Measurements from ENCODE around the gene SMIM24.
A peak's percentile ranks its signal among the peaks of the same experiment; 100 is the strongest.
"Not testable (repeated sequence)": the region's sequence is repeated elsewhere in the genome, so short reads cannot be mapped to it uniquely, and the experiment has no call there.

SMIM24 gene

DNA sequence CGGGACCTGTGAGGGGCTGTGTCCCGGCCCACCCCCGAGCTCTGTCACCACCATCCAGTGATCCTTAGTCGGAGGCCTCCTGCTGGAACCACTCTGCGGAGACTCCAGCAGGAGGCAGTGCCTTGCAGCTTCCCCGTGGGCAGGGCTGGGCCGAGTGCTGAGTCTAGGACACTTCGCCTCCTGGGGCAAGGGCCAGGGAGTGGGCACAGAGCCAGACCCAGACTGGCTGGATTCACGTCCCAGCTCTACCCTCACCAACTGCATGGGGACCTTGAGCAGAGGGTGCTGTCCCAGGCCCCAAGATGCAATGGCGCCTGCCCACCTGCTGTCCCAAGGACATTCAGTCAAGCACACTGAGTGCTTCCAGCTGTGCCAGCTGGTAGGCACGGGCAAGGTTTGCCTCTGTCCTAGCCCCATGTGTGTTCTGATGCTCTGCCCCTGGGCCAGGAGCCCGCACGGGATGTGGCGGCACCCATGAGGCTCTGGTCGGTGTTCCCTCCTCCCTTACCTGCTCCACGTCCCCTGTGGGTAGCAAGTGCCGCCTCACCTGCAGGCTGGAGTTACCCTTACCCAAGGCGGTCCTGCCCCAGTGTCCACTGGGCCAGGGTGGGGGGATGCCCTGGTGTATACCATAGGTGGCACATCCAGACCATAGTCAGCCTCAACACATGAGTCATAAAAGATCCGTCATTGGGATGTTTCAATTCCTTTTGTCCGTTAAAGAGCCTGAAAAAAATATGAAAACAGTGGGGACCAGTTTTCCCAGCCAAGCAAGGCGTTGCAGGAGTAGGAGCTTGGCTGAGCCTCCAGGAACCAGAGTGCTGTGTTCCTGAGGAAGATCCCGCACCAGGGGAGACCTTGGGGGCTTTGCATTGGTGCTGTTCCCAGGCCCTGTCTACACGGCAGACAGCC is 33.2 kb upstream of the SMIM24 start:
- H3K9me3 ChIP-seq (ENCODE audit: insufficient read depth, low read depth, low read length) = no peaks in the 10 kb centered on the region
- H3K27me3 ChIP-seq (ENCODE audit: insufficient read depth, low read length) = no peaks in the 10 kb centered on the region
- H3K4me1 ChIP-seq (ENCODE audit: insufficient read depth, low read length) = peaks cover 6% of the 10 kb centered on the region
- no peak overlapping the region for H3K27ac ChIP-seq (ENCODE audit: low read length)
- H3K9ac ChIP-seq (ENCODE audit: low read depth, low read length) = no peak overlapping the region; the same call in 1 of the 2 replicates
- no peak overlapping the region for H3K4me3 ChIP-seq (ENCODE audit: low read length)
- peaks cover 18% of the 10 kb centered on the region for H3K36me3 ChIP-seq (ENCODE audit: insufficient read depth, low read depth, low read length)

DNA sequence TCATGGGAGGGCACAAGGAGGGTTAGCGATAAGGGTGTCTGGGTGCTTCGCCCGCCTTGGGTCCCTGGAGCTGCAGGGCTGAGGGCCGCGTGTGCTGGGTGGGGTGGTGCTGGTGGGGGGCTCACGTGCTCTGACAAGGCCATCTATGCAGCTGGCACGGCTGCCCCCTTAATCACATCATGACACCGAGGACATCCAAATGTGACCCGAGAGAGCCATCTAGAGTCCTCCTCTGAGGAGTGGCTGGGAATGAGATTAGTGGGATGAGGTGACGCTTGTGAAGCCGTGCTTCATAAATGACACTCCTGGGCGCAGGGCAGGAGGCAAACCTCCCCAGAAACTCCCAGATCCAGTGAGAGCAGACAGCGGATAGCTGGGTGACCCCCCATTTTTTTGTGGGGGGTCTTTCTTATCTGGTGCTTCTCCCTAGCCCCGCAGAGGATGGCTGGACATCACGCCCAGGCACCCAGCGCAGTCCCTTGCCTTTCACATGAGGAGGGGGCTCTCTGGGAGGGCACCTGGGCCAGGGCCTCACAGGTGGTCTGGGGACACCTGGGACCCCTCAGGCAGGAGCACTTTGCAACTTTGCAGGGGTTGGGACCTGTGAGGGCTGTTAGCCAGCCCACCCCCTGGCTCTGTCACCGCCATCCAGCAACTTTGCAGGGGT is 32.4 kb upstream of the SMIM24 start:
- no peak overlapping the region for H3K9ac ChIP-seq (ENCODE audit: low read depth, low read length)
- H3K4me1 ChIP-seq (ENCODE audit: insufficient read depth, low read length) = peaks cover 3% of the 10 kb centered on the region; the same call in 1 of the 2 replicates
- H3K27me3 ChIP-seq (ENCODE audit: insufficient read depth, low read length) = no peaks in the 10 kb centered on the region
- no peaks in the 10 kb centered on the region for H3K9me3 ChIP-seq (ENCODE audit: insufficient read depth, low read depth, low read length)
- no peak overlapping the region for H3K27ac ChIP-seq (ENCODE audit: low read length)
- no peak overlapping the region for H3K4me3 ChIP-seq (ENCODE audit: low read length)
- H3K36me3 ChIP-seq (ENCODE audit: insufficient read depth, low read depth, low read length) = peaks cover 18% of the 10 kb centered on the region

DNA sequence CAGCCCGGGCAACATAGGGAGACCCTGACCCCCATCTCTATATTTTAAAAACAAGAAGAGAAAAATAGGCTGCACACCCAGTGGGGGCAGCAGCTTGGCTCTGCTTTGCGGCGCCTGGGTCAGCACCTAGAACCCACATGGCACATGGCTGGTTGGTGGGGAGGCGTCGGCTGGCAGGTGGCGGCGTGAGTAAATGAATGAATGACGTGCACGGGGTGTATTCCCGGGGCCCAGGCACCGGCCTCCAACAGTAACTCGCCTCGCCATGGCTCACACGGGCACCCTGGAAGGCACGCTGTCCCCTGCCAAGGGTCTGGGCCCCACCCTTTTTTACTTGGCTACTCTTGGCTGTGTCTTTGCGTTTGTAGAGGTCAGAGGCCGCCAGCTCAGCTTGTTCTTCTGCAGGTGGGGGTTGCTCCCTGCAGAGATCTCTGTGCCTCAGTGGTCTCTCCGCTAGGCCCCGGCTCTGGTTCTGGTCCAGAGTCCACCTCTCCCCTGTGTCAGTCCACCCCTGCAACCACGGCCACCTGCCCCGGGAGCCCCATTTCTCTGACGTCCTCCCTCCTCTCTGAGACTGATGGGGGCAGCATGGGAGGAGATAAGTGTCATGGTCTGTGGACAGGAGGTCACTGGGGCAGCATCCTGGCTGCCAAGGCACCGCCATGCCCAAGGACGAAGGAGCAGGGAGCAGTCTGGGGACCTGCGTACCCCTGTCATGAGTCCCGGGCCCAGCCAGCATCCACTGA is 31.4 kb upstream of the SMIM24 start:
- H3K4me3 ChIP-seq (ENCODE audit: low read length) = no peak overlapping the region

DNA sequence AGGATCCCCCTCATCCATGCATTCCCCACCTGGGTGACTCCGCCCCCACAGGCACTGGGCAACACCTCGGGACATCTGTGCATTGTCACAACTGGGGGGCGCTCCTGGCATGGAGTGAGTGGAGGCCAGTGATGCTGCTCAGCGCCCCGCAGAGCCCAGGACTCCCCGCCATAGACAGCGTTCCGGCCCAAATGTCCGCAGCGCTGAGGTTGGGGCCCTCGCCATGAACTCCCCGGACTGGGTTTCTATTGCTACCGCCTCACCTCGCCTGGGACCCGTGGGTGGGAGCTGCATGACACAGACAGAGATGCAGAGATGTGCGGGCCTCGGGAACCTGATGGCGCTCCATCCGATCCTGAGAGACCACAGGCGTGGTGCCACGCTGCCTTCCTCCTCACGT is 30.4 kb upstream of the SMIM24 start:
- Histone ChIP-seq H3K36me3 (ENCODE audit: insufficient read depth, low read depth, low read length) (peaks cover 18% of the 10 kb centered on the region), H3K9me3 (ENCODE audit: insufficient read depth, low read depth, low read length) (no peaks in the 10 kb centered on the region), H3K4me1 (ENCODE audit: insufficient read depth, low read length) (peaks cover under 1% of the 10 kb centered on the region; the same call in 1 of the 2 replicates), H3K27me3 (ENCODE audit: insufficient read depth, low read length) (no peaks in the 10 kb centered on the region), H3K27ac (ENCODE audit: low read length) (no peak overlapping the region), H3K9ac (ENCODE audit: low read depth, low read length) (no peak overlapping the region), H3K4me3 (ENCODE audit: low read length) (no peak overlapping the region)

More for the DNA sequence above, 31.4 kb upstream of the SMIM24 start:
- Histone ChIP-seq H3K36me3 (ENCODE audit: insufficient read depth, low read depth, low read length) (peaks cover 18% of the 10 kb centered on the region), H3K9me3 (ENCODE audit: insufficient read depth, low read depth, low read length) (no peaks in the 10 kb centered on the region), H3K27me3 (ENCODE audit: insufficient read depth, low read length) (no peaks in the 10 kb centered on the region), H3K4me1 (ENCODE audit: insufficient read depth, low read length) (peaks cover 3% of the 10 kb centered on the region; the same call in 1 of the 2 replicates), H3K27ac (ENCODE audit: low read length) (no peak overlapping the region), H3K9ac (ENCODE audit: low read depth, low read length) (no peak overlapping the region)

DNA sequence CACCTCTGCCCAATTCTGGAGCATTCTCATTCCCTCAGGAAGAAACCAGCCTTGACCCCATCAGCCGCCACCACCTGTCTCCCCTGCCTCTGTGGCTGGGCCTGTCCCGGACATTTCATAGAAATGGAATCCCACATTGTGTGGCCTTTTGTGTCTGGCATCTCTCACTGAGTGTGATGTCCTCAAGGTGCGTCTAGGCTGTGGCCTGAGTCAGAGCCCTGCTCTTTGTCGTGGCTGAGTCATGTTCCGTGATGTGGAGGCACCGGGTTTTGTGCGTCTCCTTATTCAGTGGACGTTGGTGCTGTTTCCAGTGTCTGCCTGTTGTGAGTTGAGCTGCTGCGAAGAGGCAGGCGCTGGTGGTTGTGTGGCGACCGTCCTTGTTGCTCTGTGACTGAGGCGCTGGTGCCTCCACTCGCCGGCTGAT is 29.3 kb upstream of the SMIM24 start:
- Histone ChIP-seq H3K27ac (ENCODE audit: low read length) (no peak overlapping the region), H3K36me3 (ENCODE audit: insufficient read depth, low read depth, low read length) (peaks cover 18% of the 10 kb centered on the region), H3K4me1 (ENCODE audit: insufficient read depth, low read length) (no peaks in the 10 kb centered on the region), H3K9me3 (ENCODE audit: insufficient read depth, low read depth, low read length) (no peaks in the 10 kb centered on the region), H3K4me3 (ENCODE audit: low read length) (no peak overlapping the region), H3K27me3 (ENCODE audit: insufficient read depth, low read length) (no peaks in the 10 kb centered on the region), H3K9ac (ENCODE audit: low read depth, low read length) (no peak overlapping the region)

DNA sequence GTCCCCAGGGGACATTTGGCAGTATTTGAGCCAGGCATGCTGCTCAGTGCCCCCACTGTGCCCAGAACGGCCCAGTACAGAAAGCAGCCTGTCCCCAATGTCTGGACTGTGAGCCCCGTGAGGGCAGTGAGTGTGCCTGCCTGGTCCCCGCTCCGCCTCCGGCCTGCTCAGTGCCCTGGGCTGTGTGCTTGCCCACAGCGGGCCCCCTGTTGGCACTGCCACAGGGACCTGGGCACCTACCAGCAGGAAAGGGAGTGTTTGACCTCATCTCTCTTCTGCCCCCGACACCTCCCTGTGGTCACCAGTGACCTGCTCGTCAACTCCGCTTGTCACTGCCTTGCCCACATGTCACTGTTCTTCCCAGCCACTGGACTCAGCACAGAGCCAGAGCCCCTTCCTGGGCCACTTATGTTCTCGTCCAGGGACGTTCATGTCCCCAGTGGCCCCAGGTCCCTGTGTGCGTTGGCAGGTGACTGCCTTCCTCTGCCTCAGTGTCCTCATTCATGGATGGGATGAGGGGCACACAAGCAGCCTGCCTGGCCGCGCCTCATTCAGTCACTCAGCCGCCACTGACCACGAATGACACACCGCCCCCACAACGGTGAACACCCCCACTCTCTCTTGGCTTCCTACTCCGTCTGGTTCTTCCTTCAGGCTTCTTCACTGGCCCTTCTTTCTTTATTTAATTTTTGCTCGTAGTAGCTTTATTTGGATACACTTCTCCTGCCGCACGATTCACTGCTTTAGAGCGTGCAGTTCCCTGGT is 28.6 kb upstream of the SMIM24 start:
- Histone ChIP-seq H3K4me1 (ENCODE audit: insufficient read depth, low read length) (no peaks in the 10 kb centered on the region), H3K27me3 (ENCODE audit: insufficient read depth, low read length) (no peaks in the 10 kb centered on the region), H3K36me3 (ENCODE audit: insufficient read depth, low read depth, low read length) (peaks cover 18% of the 10 kb centered on the region), H3K9ac (ENCODE audit: low read depth, low read length) (no peak overlapping the region), H3K4me3 (ENCODE audit: low read length) (no peak overlapping the region), H3K27ac (ENCODE audit: low read length) (no peak overlapping the region), H3K9me3 (ENCODE audit: insufficient read depth, low read depth, low read length) (no peaks in the 10 kb centered on the region)

DNA sequence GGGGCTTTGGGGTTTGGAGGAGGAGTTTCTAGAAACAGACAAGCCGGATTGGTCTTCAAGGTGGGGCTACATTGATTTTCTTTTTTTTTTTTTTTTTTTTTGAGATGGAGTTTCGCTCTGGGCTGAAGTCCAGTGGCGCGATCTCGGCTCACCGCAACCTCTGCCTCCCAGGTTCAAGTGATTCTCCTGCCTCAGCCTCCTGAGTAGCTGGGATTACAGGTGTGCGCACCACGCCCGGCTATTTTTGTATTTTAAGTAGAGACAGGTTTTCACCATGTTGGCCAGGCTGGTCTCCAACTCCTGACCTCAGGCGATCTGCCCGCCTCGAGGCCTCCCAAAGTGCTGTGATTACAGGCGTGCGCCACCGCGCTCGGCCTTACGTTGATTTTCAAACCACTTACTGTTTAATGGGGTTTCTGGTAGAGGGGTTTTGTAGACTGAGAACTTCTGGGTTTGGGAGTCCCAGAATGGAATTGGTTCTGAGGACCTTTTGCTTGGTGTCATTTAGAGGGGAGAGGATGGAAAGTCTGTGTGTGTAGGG is 27.9 kb upstream of the SMIM24 start:
- H3K4me3 ChIP-seq (ENCODE audit: low read length) = peak overlapping the region; percentile 76; the same call in 1 of the 2 replicates
- not testable (repeated sequence) for H3K4me1 ChIP-seq (ENCODE audit: insufficient read depth, low read length)

DNA sequence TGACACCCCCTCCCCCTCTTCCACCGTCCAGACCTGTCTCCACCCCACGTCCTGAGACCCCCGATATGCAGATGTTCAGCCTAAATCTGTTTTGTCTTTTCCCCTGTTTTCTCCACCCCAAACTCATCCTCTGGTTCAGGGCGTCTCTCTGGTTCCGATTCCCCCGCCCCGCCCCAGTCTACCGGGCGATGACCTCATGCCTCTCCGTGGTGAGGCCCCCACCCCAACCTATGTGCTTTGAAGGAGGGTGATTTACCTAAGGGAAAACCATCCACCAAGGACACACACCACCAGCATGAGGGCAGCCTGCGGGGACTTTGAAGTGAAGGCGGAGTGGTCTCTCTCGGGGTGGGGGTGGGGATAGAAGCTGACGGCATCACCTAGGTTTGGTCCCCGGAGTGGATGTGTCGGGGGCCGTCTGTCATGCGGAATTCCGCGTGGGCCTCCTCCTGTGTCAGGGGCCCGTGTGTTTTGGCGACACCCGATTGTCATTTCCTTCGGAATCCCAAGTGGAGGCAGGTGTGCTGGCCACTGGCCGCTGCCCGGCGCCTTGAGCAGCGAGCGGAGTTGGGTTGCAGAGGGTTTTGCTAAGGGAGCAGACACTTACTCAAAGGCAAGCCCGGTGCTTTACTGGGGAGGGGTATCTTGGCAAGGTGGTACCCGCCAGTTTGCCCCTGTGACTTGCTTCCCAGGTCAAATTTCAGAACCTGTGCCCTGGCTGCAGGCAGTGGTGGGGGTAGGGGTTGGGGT is 27.2 kb upstream of the SMIM24 start:
- H3K27me3 ChIP-seq (ENCODE audit: insufficient read depth, low read length) = no peaks in the 10 kb centered on the region
- H3K27ac ChIP-seq (ENCODE audit: low read length) = no peak overlapping the region
- H3K9me3 ChIP-seq (ENCODE audit: insufficient read depth, low read depth, low read length) = no peaks in the 10 kb centered on the region
- no peaks in the 10 kb centered on the region for H3K4me1 ChIP-seq (ENCODE audit: insufficient read depth, low read length)
- peaks cover 18% of the 10 kb centered on the region for H3K36me3 ChIP-seq (ENCODE audit: insufficient read depth, low read depth, low read length)
- peak overlapping the region; percentile 76 for H3K4me3 ChIP-seq (ENCODE audit: low read length)
- H3K9ac ChIP-seq (ENCODE audit: low read depth, low read length) = peak overlapping the region; percentile 82; the same call in 1 of the 2 replicates

More for the DNA sequence above, 27.9 kb upstream of the SMIM24 start:
- not testable (repeated sequence) for H3K27ac ChIP-seq (ENCODE audit: low read length); H3K9ac ChIP-seq (ENCODE audit: low read depth, low read length); H3K27me3 ChIP-seq (ENCODE audit: insufficient read depth, low read length); H3K9me3 ChIP-seq (ENCODE audit: insufficient read depth, low read depth, low read length)
- peaks cover 18% of the 10 kb centered on the region for H3K36me3 ChIP-seq (ENCODE audit: insufficient read depth, low read depth, low read length)

DNA sequence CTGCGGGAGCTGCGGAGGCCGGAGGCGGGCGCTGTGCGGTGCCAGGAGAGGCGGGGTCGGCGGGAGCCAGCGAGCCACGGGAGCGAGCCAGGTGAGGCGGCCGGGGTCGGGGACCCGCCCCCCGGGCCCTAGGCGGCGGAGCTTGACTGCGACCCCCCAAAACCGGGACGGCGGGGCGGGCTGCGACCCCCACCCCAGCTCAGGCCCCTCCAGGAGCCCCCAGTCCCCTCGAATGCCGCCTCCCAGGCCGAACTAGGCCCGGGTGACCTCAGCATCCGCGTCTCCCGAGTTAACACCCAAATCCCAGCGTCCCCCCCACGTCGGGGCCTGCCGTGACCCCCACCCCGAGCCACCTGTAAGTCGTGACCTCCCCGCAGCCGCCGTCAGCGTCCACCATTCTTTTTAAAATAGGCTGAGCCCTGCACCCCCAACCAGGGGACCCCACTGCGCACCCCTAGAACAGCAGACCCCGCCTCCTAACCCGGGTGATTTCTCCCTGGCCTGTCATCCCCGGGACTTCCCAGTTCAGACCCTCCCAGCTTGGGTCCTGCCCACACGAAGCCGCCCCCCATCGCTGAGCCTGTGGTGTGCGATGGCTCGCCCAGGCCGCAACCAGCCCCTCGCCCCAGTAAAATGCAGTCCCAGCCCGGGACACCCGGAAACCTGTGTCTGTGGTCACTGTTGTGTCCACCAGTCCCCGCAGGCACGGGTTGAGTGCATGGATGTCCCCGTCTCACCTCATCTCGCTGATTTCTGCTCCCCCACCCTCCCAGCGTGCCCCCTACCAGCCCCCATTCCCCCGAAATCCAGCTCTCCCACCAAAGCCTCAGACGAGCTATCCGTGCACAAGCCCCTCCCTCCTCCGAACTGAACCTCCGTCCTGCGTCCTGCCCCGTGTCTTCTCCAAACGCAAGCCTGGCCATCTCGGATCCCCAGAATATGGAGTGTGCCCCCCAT is 26.3 kb upstream of the SMIM24 start:
- H3K9me3 ChIP-seq (ENCODE audit: insufficient read depth, low read depth, low read length) = no peaks in the 10 kb centered on the region
- H3K4me1 ChIP-seq (ENCODE audit: insufficient read depth, low read length) = no peaks in the 10 kb centered on the region
- no peak overlapping the region for H3K27ac ChIP-seq (ENCODE audit: low read length)
- H3K4me3 ChIP-seq (ENCODE audit: low read length) = peak overlapping the region; percentile 76
- peak overlapping the region; percentile 82; the same call in 1 of the 2 replicates for H3K9ac ChIP-seq (ENCODE audit: low read depth, low read length)
- H3K36me3 ChIP-seq (ENCODE audit: insufficient read depth, low read depth, low read length) = peaks cover 18% of the 10 kb centered on the region
- no peaks in the 10 kb centered on the region for H3K27me3 ChIP-seq (ENCODE audit: insufficient read depth, low read length)

Measured in iPS-20b (cell line).